Glutamatergic neuron (in vitro differentiated cells): Measurements from ENCODE around the gene TBC1D7. TPM values are rescaled to one million over a fixed set of nuclear protein-coding genes. Genes with fewer than 3 reads are reported as not detected.

Experiments used
- DNase-seq: peaks from one replicate; pipeline ENCODE4 v3.0.0; 2022
- H3K27ac Mint-ChIP-seq: one replicate; pipeline ENCODE4 v1.8.0; 2020; ENCODE audit warnings: mild to moderate bottlenecking, mixed read lengths, inconsistent platforms; ENCODE audit not compliant: unreplicated experiment
- H3K27me3 Mint-ChIP-seq: one replicate; pipeline ENCODE4 v1.8.0; 2020; ENCODE audit warnings: mild to moderate bottlenecking, moderate library complexity, mixed read lengths, inconsistent platforms; ENCODE audit not compliant: unreplicated experiment
- H3K36me3 Mint-ChIP-seq: one replicate; pipeline ENCODE4 v1.8.0; 2020; ENCODE audit warnings: mild to moderate bottlenecking, mixed read lengths, inconsistent platforms; ENCODE audit not compliant: unreplicated experiment
- H3K4me1 Mint-ChIP-seq: one replicate; pipeline ENCODE4 v1.8.0; 2020; ENCODE audit warnings: mild to moderate bottlenecking, low read depth, mixed read lengths, inconsistent platforms; ENCODE audit not compliant: unreplicated experiment
- H3K4me3 Mint-ChIP-seq: one replicate; pipeline ENCODE4 v1.8.0; 2020; ENCODE audit warnings: mild to moderate bottlenecking, mixed read lengths, inconsistent platforms; ENCODE audit not compliant: unreplicated experiment
- H3K9me3 Mint-ChIP-seq: one replicate; pipeline ENCODE4 v1.8.0; 2020; ENCODE audit warnings: mild to moderate bottlenecking, moderate library complexity, mixed read lengths, inconsistent platforms; ENCODE audit not compliant: unreplicated experiment
- CTCF ChIP-seq: fragments of 200-600 bp; sonication (generic); IDR thresholded peaks from one replicate; pipeline ENCODE4 v1.5.0; 2021; ENCODE audit not compliant: partially characterized antibody, unreplicated experiment
- total RNA-seq: library from RNA; stranded (reverse); fragmentation: NEBNext Ultra II Directional; extraction: Animal tissue kit (Norgen Biotek cat#: 25700); gene quantifications from one replicate; pipeline ENCODE4 v1.2.1, GENCODE V29; 2021; ENCODE audit not compliant: unreplicated experiment

Gene TBC1D7
- total RNA-seq, 1 donor from 2014 or later, result 39.9 TPM

GRCh38 chr6:13319891-13320564 is 8.3 kb downstream of the TBC1D7 start:
- Mint-ChIP-seq H3K4me1 (no peaks in the 10 kb centered on the region), H3K4me3 (no peak overlapping the region), H3K9me3 (no peaks in the 10 kb centered on the region), H3K27ac (no peak overlapping the region), H3K27me3 (no peaks in the 10 kb centered on the region), H3K36me3 (no peaks in the 10 kb centered on the region)
- no peak for TF ChIP-seq CTCF
- no peak for DNase-seq

DNA sequence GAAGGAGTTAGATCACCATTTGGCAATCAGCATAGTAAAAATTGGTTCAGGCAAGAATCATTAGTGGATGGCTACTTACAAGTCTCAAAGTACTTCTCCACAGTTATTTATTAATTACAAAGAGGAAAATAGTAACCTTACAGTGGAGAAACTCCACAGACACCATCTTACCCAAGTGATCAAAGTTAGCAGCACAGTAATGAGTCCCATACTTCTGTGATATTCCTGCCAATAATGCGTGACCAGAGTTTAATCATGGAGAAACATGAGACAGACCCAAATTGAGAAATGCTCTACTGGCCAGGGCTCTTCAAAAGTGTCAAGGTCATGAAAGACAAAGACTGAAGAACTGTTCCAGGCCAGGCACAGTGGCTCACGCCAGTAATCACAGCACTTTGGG is 9.5 kb downstream of the TBC1D7 start:
- H3K27ac Mint-ChIP-seq, result no peak overlapping the region
- no peaks in the 10 kb centered on the region for H3K4me1 Mint-ChIP-seq
- no peak for DNase-seq
- no peaks in the 10 kb centered on the region for H3K9me3 Mint-ChIP-seq
- H3K36me3 Mint-ChIP-seq, result no peaks in the 10 kb centered on the region
- H3K27me3 Mint-ChIP-seq, result no peaks in the 10 kb centered on the region
- no peak overlapping the region for H3K4me3 Mint-ChIP-seq
- no peak for TF ChIP-seq CTCF

DNA sequence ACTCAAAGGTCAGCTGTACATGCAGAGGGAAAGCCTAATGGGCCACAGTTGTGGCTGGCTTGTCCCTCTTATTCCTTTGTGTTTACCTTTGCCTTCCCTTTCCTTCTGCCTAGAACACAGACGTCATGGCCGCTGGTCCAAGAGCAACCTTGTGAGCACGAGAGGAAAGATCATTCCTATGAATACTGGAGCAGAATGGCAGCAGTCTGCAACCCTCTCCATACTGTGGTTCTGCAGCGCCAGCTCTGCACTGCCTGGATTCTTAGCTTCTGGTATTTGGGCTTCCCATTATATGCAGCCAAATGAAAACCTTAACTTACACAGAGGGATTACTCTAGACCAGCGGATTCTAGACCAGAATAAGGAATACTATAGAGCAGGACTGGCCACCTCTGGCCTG is 12.4 kb downstream of the TBC1D7 start:
- Mint-ChIP-seq H3K4me3 (no peak overlapping the region), H3K9me3 (no peaks in the 10 kb centered on the region), H3K27ac (no peak overlapping the region), H3K27me3 (no peaks in the 10 kb centered on the region), H3K4me1 (no peaks in the 10 kb centered on the region), H3K36me3 (no peaks in the 10 kb centered on the region)
- no peak for DNase-seq
- no peak for TF ChIP-seq CTCF

- Mint-ChIP-seq H3K9me3 (no peaks in the 10 kb centered on the region), H3K27ac (no peak overlapping the region), H3K36me3 (no peaks in the 10 kb centered on the region), H3K4me3 (no peak overlapping the region), H3K27me3 (no peaks in the 10 kb centered on the region), H3K4me1 (no peaks in the 10 kb centered on the region)
- no peak for TF ChIP-seq CTCF
- DNase-seq, result no peak
Measured at GRCh38 chr6:13314806-13315205, 13.5 kb downstream of the TBC1D7 start.

DNA sequence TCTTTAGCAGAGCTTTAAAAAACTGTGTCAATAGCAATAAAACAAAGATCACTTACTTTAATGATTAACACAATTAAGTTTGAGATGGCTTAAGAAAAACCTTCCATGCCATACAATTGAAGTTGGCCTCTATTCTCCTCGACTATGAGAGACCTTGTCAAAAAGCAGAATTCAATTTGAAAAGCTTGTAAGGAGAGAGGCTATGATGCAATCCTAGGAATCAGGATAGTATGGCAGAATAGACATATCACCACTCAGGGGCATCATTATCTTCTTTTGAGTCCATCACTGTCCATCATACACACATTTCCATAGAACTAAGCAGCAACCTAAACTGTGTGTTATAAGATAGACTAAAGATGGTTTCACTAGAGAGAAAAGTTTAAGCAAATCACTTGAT is 17.2 kb downstream of the TBC1D7 start:
- Mint-ChIP-seq H3K36me3 (no peaks in the 10 kb centered on the region), H3K4me3 (no peak overlapping the region), H3K9me3 (no peaks in the 10 kb centered on the region), H3K27me3 (peaks cover 2% of the 10 kb centered on the region), H3K27ac (no peak overlapping the region), H3K4me1 (no peaks in the 10 kb centered on the region)
- no peak for TF ChIP-seq CTCF
- no peak for DNase-seq
